Choroid plexus epithelial cell (primary cell): ENCODE measurements around the gene ABHD3.
"Not testable (repeated sequence)": the region's sequence is repeated elsewhere in the genome, so short reads cannot be mapped to it uniquely, and the experiment has no call there.

Experiments used
- DNase-seq: peaks from one replicate; pipeline ENCODE4 v3.0.0-alpha.2; 2010; ENCODE audit warnings: low read depth
- H3K4me3 ChIP-seq: 2 replicates; pipeline ENCODE4 v1.5.1; 2011; ENCODE audit warnings: low read depth, mild to moderate bottlenecking, control low read depth, low read length, moderate library complexity
- TF ChIP-seq, protein P1 (sequence below): conservative IDR thresholded peaks from 2 replicates; pipeline ENCODE4 v1.5.1; 2011; ENCODE audit warnings: low read depth, mild to moderate bottlenecking, control low read depth, inconsistent platforms, low read length, moderate library complexity

The ABHD3 gene

DNA sequence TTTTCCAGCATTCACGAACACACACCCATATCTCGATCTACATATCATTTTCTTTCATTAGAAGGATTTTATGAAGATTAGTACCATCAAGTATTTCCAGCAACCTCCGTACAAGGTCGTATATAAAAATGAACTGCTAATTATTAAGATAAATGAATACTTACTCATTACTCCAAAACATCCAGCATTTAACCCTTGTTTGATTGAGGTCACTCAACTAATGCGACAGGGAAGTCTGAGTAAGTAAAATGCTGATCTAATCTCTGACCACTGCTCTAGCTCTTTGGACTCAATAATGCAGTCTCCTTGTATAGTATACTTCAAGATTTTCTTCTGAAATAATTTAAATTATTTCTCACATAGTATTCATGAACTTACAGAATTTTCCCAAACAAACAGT, 2.0 kb downstream of the ABHD3 start:
- no peak overlapping the region for H3K4me3 ChIP-seq
- DNase-seq, result no peak
- TF ChIP-seq, protein P1, sequence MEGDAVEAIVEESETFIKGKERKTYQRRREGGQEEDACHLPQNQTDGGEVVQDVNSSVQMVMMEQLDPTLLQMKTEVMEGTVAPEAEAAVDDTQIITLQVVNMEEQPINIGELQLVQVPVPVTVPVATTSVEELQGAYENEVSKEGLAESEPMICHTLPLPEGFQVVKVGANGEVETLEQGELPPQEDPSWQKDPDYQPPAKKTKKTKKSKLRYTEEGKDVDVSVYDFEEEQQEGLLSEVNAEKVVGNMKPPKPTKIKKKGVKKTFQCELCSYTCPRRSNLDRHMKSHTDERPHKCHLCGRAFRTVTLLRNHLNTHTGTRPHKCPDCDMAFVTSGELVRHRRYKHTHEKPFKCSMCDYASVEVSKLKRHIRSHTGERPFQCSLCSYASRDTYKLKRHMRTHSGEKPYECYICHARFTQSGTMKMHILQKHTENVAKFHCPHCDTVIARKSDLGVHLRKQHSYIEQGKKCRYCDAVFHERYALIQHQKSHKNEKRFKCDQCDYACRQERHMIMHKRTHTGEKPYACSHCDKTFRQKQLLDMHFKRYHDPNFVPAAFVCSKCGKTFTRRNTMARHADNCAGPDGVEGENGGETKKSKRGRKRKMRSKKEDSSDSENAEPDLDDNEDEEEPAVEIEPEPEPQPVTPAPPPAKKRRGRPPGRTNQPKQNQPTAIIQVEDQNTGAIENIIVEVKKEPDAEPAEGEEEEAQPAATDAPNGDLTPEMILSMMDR, result no peak

GRCh38 chr18:21701621-21702020, 3.0 kb downstream of the ABHD3 start:
- TF ChIP-seq, protein P1, result no peak
- no peak overlapping the region for H3K4me3 ChIP-seq
- DNase-seq, result no peak

DNA sequence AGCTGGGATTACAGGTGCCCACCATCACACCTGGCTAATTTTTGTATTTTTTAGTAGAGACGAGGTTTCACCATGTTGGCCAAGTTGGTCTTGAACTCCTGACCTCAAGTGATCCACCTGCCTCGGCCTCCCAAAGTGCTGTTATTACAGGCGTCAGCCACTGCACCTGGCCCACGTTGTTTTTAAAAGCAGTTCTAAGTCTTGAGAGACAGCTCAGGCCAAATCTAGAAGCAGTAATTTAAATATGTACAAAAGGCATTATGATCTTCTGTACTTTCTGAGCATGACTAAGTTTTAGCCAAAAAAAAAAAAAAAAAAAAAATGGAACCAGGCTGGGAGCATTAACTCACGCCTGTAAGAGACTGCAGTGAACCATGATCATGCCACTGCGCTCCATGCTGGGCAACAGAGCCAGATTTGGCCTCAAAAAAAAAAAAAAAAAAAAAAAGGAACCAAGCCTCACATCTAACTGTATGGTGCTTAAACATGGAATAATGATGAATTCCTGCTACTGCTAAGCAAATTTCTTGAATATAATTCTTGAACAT, 4.0 kb downstream of the ABHD3 start:
- no peak for DNase-seq
- TF ChIP-seq, protein P1, result no peak
- H3K4me3 ChIP-seq, result no peak overlapping the region

GRCh38 chr18:21693322-21693721, 11.3 kb downstream of the ABHD3 start:
- H3K4me3 ChIP-seq, result no peak overlapping the region
- TF ChIP-seq, protein P1, result no peak
- DNase-seq, result no peak

- DNase-seq, result no peak
- no peak overlapping the region for H3K4me3 ChIP-seq
- TF ChIP-seq, protein P1, result no peak
Measured at GRCh38 chr18:21689736-21690135, 14.8 kb downstream of the ABHD3 start.

DNA sequence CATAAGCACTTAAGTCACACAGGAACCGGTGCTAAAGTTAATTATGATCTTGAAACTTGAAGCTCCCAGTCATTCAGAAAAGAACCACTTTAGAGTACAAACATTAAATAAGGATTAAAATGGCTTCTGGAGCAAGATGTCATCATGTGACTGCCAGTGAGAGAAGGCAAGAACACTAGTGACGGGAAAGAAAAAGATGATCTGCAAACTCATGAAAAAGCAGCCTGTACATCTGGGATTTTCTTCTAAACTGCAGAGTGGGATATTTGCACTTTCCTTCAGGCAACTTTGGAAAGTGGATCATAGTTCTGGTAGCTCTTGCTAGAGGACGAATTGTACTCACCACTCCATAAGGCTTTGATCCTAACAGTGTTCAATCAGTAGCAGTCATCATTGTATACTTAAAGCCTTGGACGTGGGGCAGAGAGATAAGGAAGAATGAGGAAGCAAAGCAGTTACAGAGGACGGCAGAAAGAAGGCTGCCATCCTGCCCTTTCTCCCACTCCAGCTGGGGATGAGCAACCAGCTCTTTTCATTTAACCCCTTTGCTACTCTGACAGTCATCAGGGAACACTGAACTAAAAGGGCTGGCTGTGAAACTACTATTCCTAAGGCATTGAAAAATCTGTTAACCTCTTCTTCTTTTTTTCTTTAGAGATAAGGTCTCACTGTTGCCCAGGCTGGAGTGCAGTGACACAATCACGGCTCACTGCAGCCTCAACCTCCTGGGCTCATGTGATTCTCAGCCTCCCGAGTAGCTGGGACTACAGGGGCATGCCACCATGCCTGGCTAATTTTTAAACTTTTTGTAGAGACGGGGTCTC, 18.1 kb downstream of the ABHD3 start:
- TF ChIP-seq, protein P1, result no peak
- H3K4me3 ChIP-seq, result no peak overlapping the region
- peak; percentile 41 for DNase-seq

GRCh38 chr18:21685556-21685981, 19.0 kb downstream of the ABHD3 start:
- not testable (repeated sequence) for DNase-seq, H3K4me3 ChIP-seq
